ENCODE measurements around the gene RECK. TPM values are rescaled to one million over a fixed set of nuclear protein-coding genes. Genes with fewer than 3 reads are reported as not detected.

The RECK gene
- total RNA-seq, 1 experiment from 2014 or later, result 10.6 TPM

DNA sequence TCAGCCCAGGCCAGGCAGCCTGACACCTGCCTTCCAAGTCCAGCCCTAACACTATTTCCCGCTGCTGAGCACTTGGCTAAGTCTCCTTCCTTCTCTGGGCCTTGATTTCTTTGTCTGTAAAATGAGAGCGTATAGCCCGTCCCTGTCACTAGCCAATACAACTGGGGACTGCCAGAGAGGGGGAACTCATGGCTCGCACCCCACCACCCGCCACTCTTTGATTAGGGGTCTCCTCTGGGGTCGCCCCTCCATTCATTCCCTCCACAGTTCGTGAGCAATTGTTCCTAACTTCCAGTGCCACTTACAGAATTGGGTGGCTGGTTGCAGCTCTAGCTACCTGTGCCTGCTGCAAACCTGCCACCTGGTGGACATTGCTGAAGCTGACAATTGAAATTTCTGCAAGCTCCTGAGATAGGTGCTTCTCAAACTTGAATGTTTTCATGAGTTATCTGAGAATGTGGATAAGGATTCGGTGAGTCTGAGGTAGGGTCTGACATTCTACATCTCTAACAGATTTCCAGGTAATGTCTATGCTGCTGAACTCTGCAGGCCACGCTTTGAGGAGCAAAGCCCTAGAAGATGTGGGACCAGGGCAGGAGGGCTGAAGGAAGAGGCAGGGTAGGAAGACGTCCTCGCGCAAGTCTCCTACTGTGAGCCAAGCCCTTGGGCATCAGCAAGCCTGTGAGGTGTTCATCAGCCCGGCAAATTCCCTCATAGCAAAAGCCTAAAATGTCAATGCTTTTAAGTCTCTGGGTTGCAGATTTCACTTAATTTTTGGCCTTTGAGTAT lies 13.3 kb upstream of the RECK start:
- peak; percentile 51 for DNase-seq (ENCODE audit: low read depth)

DNA sequence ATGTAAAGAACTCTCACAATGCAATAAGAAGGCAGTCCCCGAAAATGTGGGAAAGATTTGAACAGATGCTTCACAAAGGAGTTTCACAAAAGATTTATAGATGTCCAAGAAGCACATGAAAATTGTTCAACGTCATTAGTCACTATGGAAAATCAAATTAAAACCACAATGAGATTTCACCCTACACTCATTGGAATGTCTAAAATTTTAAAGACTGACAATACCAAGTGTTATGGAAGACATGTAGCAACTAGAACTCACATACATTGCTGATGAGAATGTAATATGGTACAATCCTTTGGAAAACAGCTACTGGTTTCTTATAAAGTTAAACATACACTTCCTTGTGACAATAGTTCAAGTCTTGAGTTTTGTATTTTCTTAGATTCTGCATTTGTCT lies 11.0 kb upstream of the RECK start:
- DNase-seq (ENCODE audit: low read depth), result peak; percentile 33

DNA sequence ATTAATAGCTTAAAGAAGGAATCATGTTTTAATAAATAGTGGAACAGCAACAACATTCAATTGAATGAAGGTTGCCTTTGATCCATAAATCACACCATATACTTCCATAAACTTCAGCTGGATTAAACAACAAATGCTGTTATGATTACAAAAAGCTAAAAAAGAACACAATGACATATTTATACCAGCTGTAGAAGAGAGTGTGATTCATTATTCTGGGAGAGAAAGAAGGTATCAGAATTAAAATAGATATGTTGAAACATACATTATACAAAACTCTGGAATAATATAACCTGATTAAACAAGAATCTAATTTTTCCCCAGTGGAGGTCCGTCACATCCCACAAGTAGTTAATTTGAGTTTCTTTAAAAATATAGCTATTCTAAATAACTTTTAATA lies 7.5 kb upstream of the RECK start:
- peak; percentile 18 for DNase-seq (ENCODE audit: low read depth)

GRCh38 chr9:36029765-36030528 lies 6.8 kb upstream of the RECK start:
- peak; percentile 91 for DNase-seq (ENCODE audit: low read depth)

DNA sequence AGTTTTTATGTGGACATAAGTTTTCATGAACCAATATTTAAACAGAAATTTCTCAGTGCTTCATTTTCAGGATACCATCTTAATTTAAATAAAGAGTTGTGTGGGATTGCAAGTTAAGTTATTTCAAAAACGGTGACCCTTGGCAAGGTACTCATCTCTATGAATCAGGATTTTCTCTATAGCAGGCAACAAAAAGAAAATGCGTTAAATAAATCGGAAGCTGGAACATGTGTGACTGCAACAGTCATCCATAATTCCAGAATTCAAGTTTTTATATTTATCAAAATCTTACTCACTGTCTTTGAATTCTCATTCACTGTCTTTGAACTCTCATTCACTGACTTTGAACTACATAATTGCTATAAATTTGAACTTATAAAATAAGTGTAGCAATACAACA lies 5.8 kb upstream of the RECK start:
- DNase-seq (ENCODE audit: low read depth), result no peak

DNA sequence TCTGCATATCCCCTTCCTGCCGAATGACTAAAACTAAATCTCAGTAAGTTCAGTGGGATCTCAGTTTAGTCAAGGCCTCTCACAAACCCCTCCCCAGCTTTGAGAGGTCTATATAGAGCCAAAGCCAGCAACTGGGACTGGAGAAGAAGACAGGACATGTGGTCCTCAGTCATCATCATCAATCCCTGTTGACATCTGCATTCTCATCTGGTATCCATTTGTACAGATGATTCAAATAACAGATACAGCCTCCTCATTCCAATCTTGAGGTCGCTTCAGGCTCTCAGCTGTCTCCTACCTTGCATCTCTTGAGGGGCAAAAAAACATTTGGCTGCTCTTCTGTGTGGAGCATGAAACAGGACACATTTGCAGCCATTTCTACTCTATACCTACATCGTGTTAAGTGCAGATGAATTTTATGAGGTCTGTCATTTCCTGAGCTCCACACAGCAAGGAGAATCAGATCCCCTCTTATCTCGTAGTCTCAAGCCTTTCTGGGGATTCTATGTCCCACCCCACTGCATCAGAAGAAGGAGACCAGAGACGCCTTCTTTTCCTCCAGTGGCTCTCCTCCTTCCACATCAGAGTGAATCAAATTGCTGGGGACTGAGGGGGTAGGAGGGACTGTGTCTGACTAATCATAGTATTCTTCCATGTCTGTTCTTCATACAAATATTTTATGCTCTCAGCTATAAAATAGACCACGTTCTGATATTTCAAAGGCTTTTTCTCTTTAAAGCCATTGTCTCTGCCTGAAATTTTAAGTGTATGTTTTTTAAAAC lies 4.7 kb upstream of the RECK start:
- no peak for DNase-seq (ENCODE audit: low read depth)

DNA sequence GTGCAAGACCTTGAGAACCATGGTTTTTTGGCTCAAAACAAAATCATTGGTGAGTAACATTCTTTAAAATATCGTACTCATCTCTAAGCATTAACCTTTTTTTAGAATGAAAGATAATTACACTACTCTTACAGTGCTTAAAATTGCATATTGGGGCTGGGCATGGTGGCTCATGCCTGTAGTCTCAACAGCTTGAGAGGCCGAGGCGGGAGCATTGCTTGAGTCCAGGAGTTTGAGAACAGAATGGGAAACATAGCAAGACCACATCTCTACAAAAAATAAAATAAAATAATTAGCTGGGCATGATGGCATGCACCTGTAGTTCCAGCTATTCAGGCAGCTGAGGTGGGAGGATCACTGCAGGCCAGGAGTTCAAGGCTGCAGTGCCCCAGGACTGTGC lies 2.9 kb upstream of the RECK start:
- no peak for DNase-seq (ENCODE audit: low read depth)

GRCh38 chr9:36034234-36034633 lies 2.5 kb upstream of the RECK start:
- DNase-seq (ENCODE audit: low read depth), result no peak

DNA sequence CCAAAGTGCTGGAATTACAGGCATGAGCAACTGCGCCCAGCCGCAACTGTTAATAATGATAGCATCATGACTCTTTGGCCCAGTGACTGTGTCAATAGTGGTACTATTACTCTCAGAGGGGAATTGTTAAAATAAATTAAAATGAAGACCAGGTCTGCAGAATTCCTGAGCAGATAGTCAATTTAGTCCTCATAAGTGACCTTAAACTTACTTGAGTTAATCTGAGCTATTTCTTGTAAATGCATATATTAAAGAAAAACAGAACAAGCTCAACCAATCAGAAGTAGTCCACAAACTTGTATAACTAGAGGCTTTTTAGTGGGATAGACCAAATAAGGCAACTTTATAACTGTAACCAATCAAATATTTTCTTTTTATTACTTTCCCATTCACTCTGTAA lies 1.7 kb upstream of the RECK start:
- no peak for DNase-seq (ENCODE audit: low read depth)

GRCh38 chr9:36036253-36036779 lies 397 bp upstream of the RECK start:
- no peak for DNase-seq (ENCODE audit: low read depth)

GRCh38 chr9:36037549-36038122 lies 923 bp downstream of the RECK start:
- peak; percentile 29 for DNase-seq (ENCODE audit: low read depth)

- no peak for DNase-seq (ENCODE audit: low read depth)
Measured at GRCh38 chr9:36039121-36039520, 2.4 kb downstream of the RECK start.

GRCh38 chr9:36039696-36040095 lies 3.0 kb downstream of the RECK start:
- DNase-seq (ENCODE audit: low read depth), result peak; percentile 16

- DNase-seq (ENCODE audit: low read depth), result peak; percentile 28
Measured at GRCh38 chr9:36040271-36040925, 3.7 kb downstream of the RECK start.

DNA sequence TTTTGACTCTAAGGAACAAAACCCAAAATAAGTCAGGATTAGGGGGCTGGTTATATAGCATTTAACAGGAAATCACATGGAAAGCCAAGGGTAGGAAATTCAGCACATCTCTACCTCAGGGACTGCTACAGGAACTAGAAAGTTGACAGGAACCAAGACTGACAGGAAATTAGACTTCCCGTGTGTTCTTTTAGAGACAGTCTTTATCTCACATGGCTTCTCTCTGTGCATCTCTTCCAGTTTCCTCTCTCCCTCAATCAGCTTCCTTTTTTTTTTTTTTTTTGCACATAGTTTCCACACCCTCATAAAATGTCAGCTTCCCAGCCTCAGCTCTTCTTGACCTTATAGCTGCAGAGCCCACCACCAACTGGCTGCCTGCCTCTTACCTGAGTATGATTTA lies 4.8 kb downstream of the RECK start:
- DNase-seq (ENCODE audit: low read depth), result no peak

- no peak for DNase-seq (ENCODE audit: low read depth)
Measured at GRCh38 chr9:36045610-36046009, 8.9 kb downstream of the RECK start.

GRCh38 chr9:36046923-36047322 lies 10.2 kb downstream of the RECK start:
- DNase-seq (ENCODE audit: low read depth), result no peak

GRCh38 chr9:36049408-36049807 lies 12.7 kb downstream of the RECK start:
- DNase-seq (ENCODE audit: low read depth), result no peak

- DNase-seq (ENCODE audit: low read depth), result no peak
Measured at GRCh38 chr9:36050476-36050875, 13.8 kb downstream of the RECK start.

GRCh38 chr9:36051317-36051716 lies 14.6 kb downstream of the RECK start:
- no peak for DNase-seq (ENCODE audit: low read depth)

- no peak for DNase-seq (ENCODE audit: low read depth)
Measured at GRCh38 chr9:36053971-36054370, 17.3 kb downstream of the RECK start.
